ENCODE results near the gene PKN1. TPM values are rescaled to one million over a fixed set of nuclear protein-coding genes. Genes with fewer than 3 reads are reported as not detected.

PKN1 gene
- polyA plus RNA-seq, 3 donors = 49.5 to 119 (median 49.6) TPM

GRCh38 chr19:14479309-14479974 is 46.3 kb downstream of the PKN1 start:
- H3K4me3 Mint-ChIP-seq = no peak overlapping the region
- H3K36me3 ChIP-seq (replicated peaks in 1 of 2; ENCODE audit: control insufficient read depth in 1 of 2, insufficient read depth in 2 of 2, low read length in 2 of 2) = no peaks in the 10 kb centered on the region
- peaks cover 2 to 5% of the 10 kb centered on the region in 2 donors for H3K36me3 Mint-ChIP-seq
- H3K9ac ChIP-seq (ENCODE audit: insufficient read depth, low read length, poor library complexity, severe bottlenecking) = no peak overlapping the region
- no peak for DNase-seq
- H3K4me2 ChIP-seq (replicated peaks; ENCODE audit: extremely low read depth, low read length, poor library complexity, severe bottlenecking) = no peak overlapping the region
- H4K20me1 ChIP-seq (ENCODE audit: insufficient read depth, low read length) = no peaks in the 10 kb centered on the region
- peaks cover 0 to 6% (median 0%) of the 10 kb centered on the region in 7 donors for H3K9me3 Mint-ChIP-seq
- no peak overlapping the region for H3K4me3 ChIP-seq (replicated peaks in 1 of 3; ENCODE audit: low read depth in 2 of 3, low read length in 3 of 3)
- intact Hi-C loops (cut with micrococcal nuclease) = loop anchor here (5.0 to 10.0 kb wide), 2 partner anchors 42 to 285 kb away; no protein-coding TSS in a partner anchor
- 56% methylated on average over 9 of the region's 14 CpGs for WGBS (ENCODE audit: insufficient coverage)
- H3K4me1 ChIP-seq (ENCODE audit: control insufficient read depth in 1 of 2, insufficient read depth in 2 of 2, low read length in 2 of 2) = peaks cover 36 to 39% of the 10 kb centered on the region in 2 donors
- H3K27ac Mint-ChIP-seq = peak overlapping the region in 2 of 7 donors; percentile 33 to 35
- no peak overlapping the region for H3K27ac ChIP-seq (ENCODE audit: low read depth in 1 of 2, low read length in 2 of 2)
- peaks cover 6 to 27% of the 10 kb centered on the region in 2 donors for H3K27me3 ChIP-seq (ENCODE audit: control insufficient read depth in 2 of 2, insufficient read depth in 2 of 2, low read length in 2 of 2)
- peaks cover 25% of the 10 kb centered on the region for H3K4me1 Mint-ChIP-seq
- no peak overlapping the region for H2AFZ ChIP-seq (ENCODE audit: insufficient read depth, low read depth, low read length, poor library complexity, severe bottlenecking)
- no peak for TF ChIP-seq CTCF (IDR thresholded peaks at IDR 0.05)
- H3K79me2 ChIP-seq (ENCODE audit: insufficient read depth, low read length) = no peaks in the 10 kb centered on the region
- H3K9me3 ChIP-seq (replicated peaks in 1 of 2; ENCODE audit: control insufficient read depth in 1 of 2, insufficient read depth in 1 of 2, low read length in 2 of 2) = no peaks in the 10 kb centered on the region
- peaks cover 19 to 45% (median 26%) of the 10 kb centered on the region in 3 donors for H3K27me3 Mint-ChIP-seq (ENCODE audit: low read depth in 3 of 3)

DNA sequence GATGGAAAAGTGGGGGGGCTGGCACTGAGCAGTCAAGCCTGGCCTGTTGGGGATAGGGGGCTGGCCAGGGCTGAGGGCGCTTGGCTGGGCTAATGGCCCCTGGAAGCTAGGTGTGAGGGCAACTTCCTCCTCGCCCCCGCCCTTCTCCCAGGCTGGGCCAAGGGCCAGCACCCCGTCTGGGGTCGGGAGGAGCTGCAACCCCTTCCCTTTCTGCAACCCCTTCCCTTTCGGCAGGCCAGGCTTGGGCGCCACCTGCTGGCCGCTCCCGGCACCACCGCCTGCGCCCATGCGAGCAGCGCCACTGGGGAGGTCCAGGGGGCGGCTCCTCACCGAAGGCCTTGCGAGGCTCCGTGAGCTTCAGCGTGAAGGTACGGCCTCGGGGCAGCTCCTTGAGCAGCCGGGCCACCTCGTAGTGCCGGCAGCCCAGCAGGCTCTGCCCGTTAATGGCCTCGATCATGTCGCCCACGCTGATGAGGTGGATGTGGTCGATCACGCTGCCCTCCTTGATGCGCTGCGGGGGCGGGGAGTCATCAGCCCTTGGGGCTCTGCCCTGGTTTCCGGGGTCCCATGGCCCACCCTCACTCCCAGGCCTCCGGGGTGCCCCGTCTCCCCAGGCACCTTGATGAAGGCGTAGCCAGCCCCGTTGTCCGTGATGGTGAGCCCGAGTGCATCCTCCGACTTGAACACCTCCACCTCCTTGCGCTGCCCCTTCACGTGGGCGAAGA is 47.0 kb downstream of the PKN1 start:
- Mint-ChIP-seq H3K27me3 (ENCODE audit: low read depth in 3 of 3) (peaks cover 14 to 38% (median 21%) of the 10 kb centered on the region in 3 donors), H3K36me3 (no peaks in the 10 kb centered on the region), H3K4me3 (no peak overlapping the region), H3K9me3 (no peaks in the 10 kb centered on the region), H3K4me1 (peaks cover 18% of the 10 kb centered on the region), H3K27ac (no peak overlapping the region)
- peaks cover 31 to 33% of the 10 kb centered on the region in 2 donors for H3K4me1 ChIP-seq (ENCODE audit: control insufficient read depth in 1 of 2, insufficient read depth in 2 of 2, low read length in 2 of 2)
- WGBS (ENCODE audit: insufficient coverage) = 46% methylated on average over 30 of the region's 43 CpGs
- H3K4me2 ChIP-seq (replicated peaks; ENCODE audit: extremely low read depth, low read length, poor library complexity, severe bottlenecking) = no peak overlapping the region
- no peaks in the 10 kb centered on the region for H3K79me2 ChIP-seq (ENCODE audit: insufficient read depth, low read length)
- intact Hi-C loops (cut with micrococcal nuclease) = loop anchor here (5.0 to 10.0 kb wide), 3 partner anchors 43 to 605 kb away; partner anchors contain the start of gene NANOS3 (in 1 of the 2)
- H4K20me1 ChIP-seq (ENCODE audit: insufficient read depth, low read length) = no peaks in the 10 kb centered on the region
- no peak overlapping the region for H3K9ac ChIP-seq (ENCODE audit: insufficient read depth, low read length, poor library complexity, severe bottlenecking)
- H2AFZ ChIP-seq (ENCODE audit: insufficient read depth, low read depth, low read length, poor library complexity, severe bottlenecking) = no peak overlapping the region
- peak; percentile 99 for TF ChIP-seq CTCF (IDR thresholded peaks at IDR 0.05)
- H3K27ac ChIP-seq (ENCODE audit: low read depth in 1 of 2, low read length in 2 of 2) = no peak overlapping the region
- no peak overlapping the region for H3K4me3 ChIP-seq (replicated peaks in 1 of 3; ENCODE audit: low read depth in 2 of 3, low read length in 3 of 3)
- H3K9me3 ChIP-seq (replicated peaks in 1 of 2; ENCODE audit: control insufficient read depth in 1 of 2, insufficient read depth in 1 of 2, low read length in 2 of 2) = no peaks in the 10 kb centered on the region
- peaks cover 0 to 20% of the 10 kb centered on the region in 2 donors for H3K27me3 ChIP-seq (ENCODE audit: control insufficient read depth in 2 of 2, insufficient read depth in 2 of 2, low read length in 2 of 2)
- peak in 2 of 3 donors; percentile 50 to 58 for DNase-seq
- H3K36me3 ChIP-seq (replicated peaks in 1 of 2; ENCODE audit: control insufficient read depth in 1 of 2, insufficient read depth in 2 of 2, low read length in 2 of 2) = no peaks in the 10 kb centered on the region

All from CD14-positive monocyte (primary cell).